Measurements from ENCODE around the gene HPS3.
"Not testable (repeated sequence)": the region's sequence is repeated elsewhere in the genome, so short reads cannot be mapped to it uniquely, and the experiment has no call there.

The HPS3 gene

GRCh38 chr3:149177122-149177521, 47.7 kb downstream of the HPS3 start:
- TF ChIP-seq JUND (IDR thresholded peaks at IDR 0.05; ENCODE audit: low read depth), result no peak
- DNase-seq (ENCODE audit: low read depth in 1 of 2, low spot score in 1 of 2), result no peak
- in situ Hi-C loops (cut with HindIII; ENCODE audit: low pct_unique_long_range_greater_than_20kb, low sequenced_read_pairs), result no loop called here

DNA sequence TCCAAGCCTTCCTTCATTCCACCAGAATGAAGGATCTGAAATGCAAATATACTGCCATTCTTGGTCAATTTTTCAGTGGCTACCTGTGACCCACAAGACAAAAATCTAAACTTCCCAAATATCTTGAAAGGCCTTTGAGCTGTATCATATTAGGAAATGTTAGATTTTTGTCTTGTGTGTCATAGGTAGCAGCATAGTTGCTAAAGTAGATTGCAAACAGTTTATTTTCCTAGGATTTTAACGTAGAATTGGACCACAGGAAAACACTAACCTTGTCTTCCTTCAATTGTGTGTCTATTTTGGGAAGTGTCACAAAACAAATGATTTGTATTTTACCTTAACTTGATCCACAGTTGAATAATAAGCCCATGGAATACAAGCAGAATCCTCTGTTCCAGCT, 49.8 kb downstream of the HPS3 start:
- no peak for TF ChIP-seq JUND (IDR thresholded peaks at IDR 0.05; ENCODE audit: low read depth)
- no peak for DNase-seq (ENCODE audit: low read depth in 1 of 2, low spot score in 1 of 2)
- in situ Hi-C loops (cut with HindIII; ENCODE audit: low pct_unique_long_range_greater_than_20kb, low sequenced_read_pairs), result no loop called here

DNA sequence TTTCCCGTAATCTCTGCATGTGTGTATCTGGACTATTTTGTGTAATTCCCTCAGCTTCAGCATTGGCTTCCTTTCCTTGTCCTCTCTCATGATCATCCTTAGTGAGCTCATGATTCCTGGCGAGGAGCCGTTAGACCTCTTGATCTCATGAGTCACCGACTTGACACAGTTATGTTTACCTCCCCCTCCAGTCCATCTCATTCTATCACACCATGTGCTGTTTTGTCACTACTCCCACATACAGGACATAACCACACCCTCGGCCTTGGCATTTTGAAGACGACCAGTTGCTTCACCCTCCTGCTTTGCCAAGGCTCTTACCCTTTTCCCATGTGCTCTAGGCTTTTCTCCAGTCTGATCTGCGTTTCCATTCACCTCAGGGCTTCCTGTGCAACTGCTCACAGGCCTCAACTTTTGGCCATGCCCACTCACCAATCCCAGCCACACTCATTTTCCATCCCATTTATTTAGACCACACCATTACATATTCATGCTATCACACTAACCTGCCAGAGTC, 50.7 kb downstream of the HPS3 start:
- in situ Hi-C loops (cut with HindIII; ENCODE audit: low pct_unique_long_range_greater_than_20kb, low sequenced_read_pairs), result no loop called here
- TF ChIP-seq JUND (IDR thresholded peaks at IDR 0.05; ENCODE audit: low read depth), result no peak
- no peak for DNase-seq (ENCODE audit: low read depth in 1 of 2, low spot score in 1 of 2)

DNA sequence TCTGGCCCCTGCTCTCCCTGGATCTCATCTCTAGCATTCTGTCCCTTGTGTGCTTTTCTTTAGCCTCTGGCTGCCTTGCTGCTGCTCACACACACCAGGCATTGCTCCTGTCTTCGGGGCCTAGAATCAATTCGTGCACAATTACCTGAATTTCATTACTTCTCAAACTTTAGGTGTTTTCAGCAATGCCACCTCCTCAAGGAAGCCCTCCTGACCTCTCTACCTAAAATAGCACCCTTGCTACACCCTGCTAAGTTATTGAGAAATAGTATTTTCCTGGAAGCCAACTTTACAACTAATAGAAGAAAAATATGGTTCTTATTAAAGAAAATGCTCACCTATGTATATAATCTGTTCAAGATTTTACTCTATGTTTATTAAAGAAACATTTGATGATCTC, 51.7 kb downstream of the HPS3 start:
- in situ Hi-C loops (cut with HindIII; ENCODE audit: low pct_unique_long_range_greater_than_20kb, low sequenced_read_pairs), result no loop called here
- TF ChIP-seq JUND (IDR thresholded peaks at IDR 0.05; ENCODE audit: low read depth), result no peak
- no peak for DNase-seq (ENCODE audit: low read depth in 1 of 2, low spot score in 1 of 2)

DNA sequence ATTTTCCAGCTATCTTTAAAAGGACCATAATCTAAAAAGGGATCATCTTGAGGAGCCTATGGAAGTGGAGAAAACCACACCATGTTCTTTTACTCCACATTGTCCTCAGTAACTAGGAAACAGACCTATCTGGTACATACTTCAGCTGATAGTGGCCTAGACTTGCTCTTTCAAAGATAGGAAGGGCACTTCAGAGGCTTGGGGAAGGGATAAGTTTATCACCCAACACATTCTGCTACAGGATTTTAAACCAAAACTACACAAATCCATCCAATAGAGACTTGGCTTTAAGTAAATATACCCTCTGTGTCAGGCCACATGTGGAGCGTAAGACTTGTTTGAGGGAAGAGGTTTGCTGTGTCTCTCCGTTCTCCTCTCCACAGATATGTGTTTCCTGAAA, 56.8 kb downstream of the HPS3 start:
- in situ Hi-C loops (cut with HindIII; ENCODE audit: low pct_unique_long_range_greater_than_20kb, low sequenced_read_pairs), result no loop called here
- DNase-seq (ENCODE audit: low read depth in 1 of 2, low spot score in 1 of 2), result no peak
- no peak for TF ChIP-seq JUND (IDR thresholded peaks at IDR 0.05; ENCODE audit: low read depth)

GRCh38 chr3:149186721-149187120, 57.3 kb downstream of the HPS3 start:
- no peak for DNase-seq (ENCODE audit: low read depth in 1 of 2, low spot score in 1 of 2)
- in situ Hi-C loops (cut with HindIII; ENCODE audit: low pct_unique_long_range_greater_than_20kb, low sequenced_read_pairs), result no loop called here
- TF ChIP-seq JUND (IDR thresholded peaks at IDR 0.05; ENCODE audit: low read depth), result no peak

- in situ Hi-C loops (cut with HindIII; ENCODE audit: low pct_unique_long_range_greater_than_20kb, low sequenced_read_pairs), result no loop called here
- TF ChIP-seq JUND (IDR thresholded peaks at IDR 0.05; ENCODE audit: low read depth), result no peak
- no peak for DNase-seq (ENCODE audit: low read depth in 1 of 2, low spot score in 1 of 2)
Observed at GRCh38 chr3:149188494-149188893, 59.1 kb downstream of the HPS3 start.

DNA sequence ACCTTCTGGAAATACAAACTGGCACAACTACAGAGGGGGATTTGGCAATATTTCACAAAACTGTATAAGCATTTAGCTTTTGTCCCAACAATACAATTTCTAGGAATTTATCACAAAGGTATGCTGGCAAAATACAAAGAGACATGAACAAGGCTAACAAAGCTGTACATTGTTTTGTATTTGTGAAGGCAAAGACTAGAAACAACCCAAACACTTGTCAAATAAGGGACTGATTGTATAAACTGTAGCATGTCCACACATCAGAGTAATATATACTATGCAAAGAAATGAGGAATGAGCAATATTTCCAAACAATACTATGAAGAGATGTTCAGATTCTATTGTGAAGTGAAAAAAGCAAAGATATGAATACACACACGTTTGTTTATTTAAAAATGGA, 65.8 kb downstream of the HPS3 start:
- no peak for TF ChIP-seq JUND (IDR thresholded peaks at IDR 0.05; ENCODE audit: low read depth)
- in situ Hi-C loops (cut with HindIII; ENCODE audit: low pct_unique_long_range_greater_than_20kb, low sequenced_read_pairs), result no loop called here

GRCh38 chr3:149196805-149197592, 67.6 kb downstream of the HPS3 start:
- DNase-seq (ENCODE audit: low read depth in 1 of 2, low spot score in 1 of 2); in situ Hi-C loops (cut with HindIII; ENCODE audit: low pct_unique_long_range_greater_than_20kb, low sequenced_read_pairs): not testable (repeated sequence)

More for the DNA sequence above, 65.8 kb downstream of the HPS3 start:
- DNase-seq (ENCODE audit: low read depth in 1 of 2, low spot score in 1 of 2), result no peak

- no peak for DNase-seq (ENCODE audit: low read depth in 1 of 2, low spot score in 1 of 2)
- no peak for TF ChIP-seq JUND (IDR thresholded peaks at IDR 0.05; ENCODE audit: low read depth)
- in situ Hi-C loops (cut with HindIII; ENCODE audit: low pct_unique_long_range_greater_than_20kb, low sequenced_read_pairs), result no loop called here
Observed at GRCh38 chr3:149197669-149198068, 68.2 kb downstream of the HPS3 start.

- in situ Hi-C loops (cut with HindIII; ENCODE audit: low pct_unique_long_range_greater_than_20kb, low sequenced_read_pairs), result no loop called here
- no peak for TF ChIP-seq JUND (IDR thresholded peaks at IDR 0.05; ENCODE audit: low read depth)
- DNase-seq (ENCODE audit: low read depth in 1 of 2, low spot score in 1 of 2), result no peak
Observed at GRCh38 chr3:149198611-149199010, 69.2 kb downstream of the HPS3 start.

DNA sequence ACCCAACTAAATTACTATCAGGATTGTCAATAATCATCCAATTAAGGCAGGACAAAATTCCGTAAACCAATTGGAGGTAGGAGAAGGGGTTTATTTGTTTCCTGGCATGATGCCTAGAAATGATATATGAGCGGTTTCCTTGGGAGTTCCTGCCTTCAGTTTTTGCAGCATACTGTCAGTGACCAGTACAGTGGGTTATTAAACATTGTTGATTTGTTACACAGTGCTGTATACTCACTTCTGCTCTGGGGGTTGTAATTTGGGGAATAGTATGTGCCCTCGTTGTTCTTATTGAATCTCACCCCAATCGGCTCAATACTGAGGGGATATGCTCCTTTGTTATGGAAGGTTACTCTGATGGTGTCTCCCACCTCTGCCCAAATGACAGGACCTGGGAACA, 70.0 kb downstream of the HPS3 start:
- no peak for DNase-seq (ENCODE audit: low read depth in 1 of 2, low spot score in 1 of 2)
- TF ChIP-seq JUND (IDR thresholded peaks at IDR 0.05; ENCODE audit: low read depth), result no peak
- in situ Hi-C loops (cut with HindIII; ENCODE audit: low pct_unique_long_range_greater_than_20kb, low sequenced_read_pairs), result no loop called here

GRCh38 chr3:149203758-149204157, 74.3 kb downstream of the HPS3 start:
- TF ChIP-seq JUND (IDR thresholded peaks at IDR 0.05; ENCODE audit: low read depth), result no peak
- no peak for DNase-seq (ENCODE audit: low read depth in 1 of 2, low spot score in 1 of 2)
- in situ Hi-C loops (cut with HindIII; ENCODE audit: low pct_unique_long_range_greater_than_20kb, low sequenced_read_pairs), result no loop called here

Data from T47D (cell line).